ENCODE results near the gene FSHR. TPM values are rescaled to one million over a fixed set of nuclear protein-coding genes. Genes with fewer than 3 reads are reported as not detected.

Gene FSHR, protein sequence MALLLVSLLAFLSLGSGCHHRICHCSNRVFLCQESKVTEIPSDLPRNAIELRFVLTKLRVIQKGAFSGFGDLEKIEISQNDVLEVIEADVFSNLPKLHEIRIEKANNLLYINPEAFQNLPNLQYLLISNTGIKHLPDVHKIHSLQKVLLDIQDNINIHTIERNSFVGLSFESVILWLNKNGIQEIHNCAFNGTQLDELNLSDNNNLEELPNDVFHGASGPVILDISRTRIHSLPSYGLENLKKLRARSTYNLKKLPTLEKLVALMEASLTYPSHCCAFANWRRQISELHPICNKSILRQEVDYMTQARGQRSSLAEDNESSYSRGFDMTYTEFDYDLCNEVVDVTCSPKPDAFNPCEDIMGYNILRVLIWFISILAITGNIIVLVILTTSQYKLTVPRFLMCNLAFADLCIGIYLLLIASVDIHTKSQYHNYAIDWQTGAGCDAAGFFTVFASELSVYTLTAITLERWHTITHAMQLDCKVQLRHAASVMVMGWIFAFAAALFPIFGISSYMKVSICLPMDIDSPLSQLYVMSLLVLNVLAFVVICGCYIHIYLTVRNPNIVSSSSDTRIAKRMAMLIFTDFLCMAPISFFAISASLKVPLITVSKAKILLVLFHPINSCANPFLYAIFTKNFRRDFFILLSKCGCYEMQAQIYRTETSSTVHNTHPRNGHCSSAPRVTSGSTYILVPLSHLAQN
- 0.20 TPM for total RNA-seq
- long read RNA-seq: 0 reads

DNA sequence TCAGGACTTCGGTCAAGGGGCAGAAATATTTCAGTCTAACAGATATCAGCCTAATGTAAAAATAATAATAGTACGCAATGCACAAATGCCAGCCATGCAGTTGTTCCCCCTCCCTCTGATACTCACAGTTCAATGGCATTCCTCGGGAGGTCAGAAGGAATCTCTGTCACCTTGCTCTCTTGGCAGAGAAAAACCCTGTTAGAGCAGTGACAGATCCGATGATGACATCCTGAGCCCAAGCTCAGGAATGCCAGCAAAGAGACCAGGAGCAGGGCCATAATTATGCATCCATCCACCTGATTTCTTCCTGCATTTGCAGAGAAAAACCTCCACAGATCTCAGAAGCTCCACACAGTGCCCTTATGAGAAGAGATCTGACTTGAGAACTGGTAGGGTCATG is at the start of gene FSHR:
Gene FSHR (minus strand): TSS at position 376 of the 400 bp plus-strand sequence. CDS start 98 bp downstream, at position 278.
- intact Hi-C loops (cut with micrococcal nuclease): no loop called here
- no peak for ATAC-seq
- DNase-seq: no peak

DNA sequence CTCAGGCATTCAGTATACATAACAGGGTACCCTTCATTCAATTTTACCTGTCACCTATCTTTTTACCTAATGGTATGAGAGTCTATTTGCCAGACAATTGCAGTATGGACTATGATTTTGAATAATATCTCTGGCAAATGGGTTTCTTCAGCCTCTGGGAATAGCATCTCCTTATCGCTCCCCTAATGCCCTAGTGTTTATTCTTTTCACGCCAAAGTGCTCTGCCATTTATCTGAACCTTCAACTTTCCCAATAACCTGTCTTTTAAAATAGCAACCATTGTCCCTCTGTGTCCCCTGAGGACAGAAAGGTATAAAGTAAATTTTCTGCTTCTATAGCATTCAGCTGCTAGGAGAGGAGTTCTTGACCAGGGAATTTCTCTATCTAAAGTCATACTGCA is 45.0 kb upstream of the FSHR start:
- intact Hi-C loops (cut with micrococcal nuclease): no loop called here
- no peak for DNase-seq
- no peak for ATAC-seq

DNA sequence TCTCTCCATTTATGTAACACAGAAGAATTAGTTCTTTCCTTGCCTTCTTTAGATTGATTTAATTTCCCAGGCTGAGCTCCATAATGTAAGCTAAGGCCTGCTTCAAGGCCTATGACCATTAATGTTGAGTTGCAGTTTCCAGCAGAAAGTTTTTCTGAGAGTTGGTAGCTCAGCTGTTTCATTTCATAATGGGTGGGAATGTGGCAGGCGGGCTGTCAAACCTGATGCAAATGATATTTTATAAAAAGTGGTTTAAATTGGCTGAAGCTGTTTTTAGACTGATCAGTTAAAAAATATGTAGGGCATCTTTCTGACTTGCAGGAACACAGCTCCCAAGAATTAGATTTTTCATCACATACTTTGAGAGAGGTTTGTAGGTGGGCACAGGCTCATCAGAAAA is 40.4 kb upstream of the FSHR start:
- intact Hi-C loops (cut with micrococcal nuclease): no loop called here
- no peak for ATAC-seq
- no peak for DNase-seq

DNA sequence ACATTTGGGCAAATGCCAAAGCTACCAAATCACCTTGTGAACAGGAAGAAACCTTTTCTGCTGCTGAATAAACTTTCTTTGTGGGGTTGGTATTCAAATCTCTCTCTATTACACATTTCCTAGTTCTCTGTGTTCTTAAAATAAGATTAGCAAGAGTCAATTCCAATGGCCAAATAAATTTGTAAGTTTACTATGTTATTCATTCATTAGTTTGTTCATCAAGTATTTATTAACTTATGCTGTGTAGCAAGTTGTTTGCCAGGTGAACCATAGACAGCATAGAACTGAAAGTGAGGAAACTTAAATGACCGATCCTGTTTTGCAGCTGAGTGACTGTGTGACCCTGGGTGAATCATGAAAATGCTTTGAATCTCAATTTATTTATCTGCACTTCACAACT is 37.7 kb upstream of the FSHR start:
- DNase-seq (no peak), ATAC-seq (no peak)
- intact Hi-C loops (cut with micrococcal nuclease): no loop called here

DNA sequence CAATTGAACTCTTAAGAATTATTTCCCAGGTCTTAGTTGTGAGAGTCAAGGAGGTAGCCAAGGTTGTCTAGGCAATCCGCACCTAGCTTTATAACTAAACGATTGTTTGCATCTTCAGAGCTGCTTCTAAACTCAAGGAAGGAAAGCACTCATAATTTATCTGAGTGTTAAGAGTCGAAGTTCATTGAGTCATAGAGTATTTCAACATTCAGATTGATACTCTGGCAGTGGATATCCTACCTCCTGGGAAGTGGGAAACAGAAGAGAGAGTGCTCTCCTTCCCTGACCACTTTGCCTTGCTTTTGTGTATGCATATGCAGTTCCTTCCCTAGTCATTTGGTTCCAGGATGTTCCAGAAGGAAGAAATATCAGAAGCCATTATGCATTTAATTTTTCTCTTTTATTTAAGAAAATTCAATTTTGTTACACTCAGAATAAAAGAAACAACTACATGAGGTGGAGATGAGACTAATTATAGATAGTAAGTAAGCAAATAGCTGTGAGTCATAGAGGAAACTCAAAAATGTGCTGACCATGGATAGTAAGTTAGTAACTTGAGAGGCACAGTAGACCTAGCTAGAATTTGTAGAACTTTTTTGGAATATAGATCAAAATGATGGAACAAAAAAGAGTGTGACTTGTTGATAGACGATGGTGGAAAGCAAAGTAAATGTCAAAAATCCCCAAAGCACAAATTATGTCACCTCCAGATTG is 35.4 kb upstream of the FSHR start:
- ATAC-seq (no peak), DNase-seq (no peak)
- intact Hi-C loops (cut with micrococcal nuclease): no loop called here

DNA sequence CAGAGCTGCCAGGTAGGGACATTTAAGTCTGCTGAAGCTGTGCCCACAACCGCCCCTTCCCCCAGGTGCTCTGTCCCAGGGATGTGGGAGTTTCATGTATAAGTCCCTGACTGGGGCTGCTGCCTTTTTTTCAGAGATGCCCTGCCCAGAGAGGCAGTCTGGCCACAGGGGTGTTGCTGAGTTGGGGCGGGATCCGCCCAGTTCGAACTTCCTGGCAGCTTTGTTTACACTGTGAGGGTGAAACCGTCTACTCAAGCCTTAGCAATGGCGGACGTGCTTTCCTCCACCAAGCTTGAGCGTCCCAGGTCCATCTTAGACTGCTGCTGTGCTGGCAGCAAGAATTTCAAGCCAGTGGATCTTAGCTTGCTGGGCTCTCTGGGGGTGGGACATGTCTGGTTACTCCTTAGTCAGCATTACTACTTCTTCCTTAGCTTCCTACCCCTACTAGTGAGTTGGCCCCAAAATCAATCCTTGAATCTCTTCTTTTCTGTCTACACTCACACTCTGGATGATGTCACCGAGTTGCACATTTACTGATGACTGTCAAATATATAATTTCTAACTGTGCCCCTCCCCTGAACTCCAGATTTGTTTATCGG is 31.8 kb upstream of the FSHR start:
- intact Hi-C loops (cut with micrococcal nuclease): no loop called here
- ATAC-seq (no peak), DNase-seq (no peak)

DNA sequence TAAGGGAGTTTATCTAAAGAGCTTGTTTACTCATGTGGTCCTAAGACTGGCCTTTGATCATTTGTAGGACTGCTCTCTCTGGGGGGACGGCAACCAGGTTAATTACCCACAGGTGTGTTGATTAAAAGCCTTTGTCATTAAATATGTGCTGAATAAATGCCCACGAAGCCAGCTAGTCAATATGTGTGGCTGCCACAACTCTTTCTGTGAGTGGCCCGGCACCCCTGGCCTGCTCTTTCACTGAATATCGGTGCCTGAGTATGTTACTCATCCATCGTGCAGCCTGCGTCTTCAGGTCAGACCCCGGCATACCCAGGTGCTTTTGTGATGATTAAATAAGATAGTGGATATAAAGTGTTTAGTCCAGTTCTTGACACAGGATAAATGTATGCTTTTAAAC is 24.3 kb upstream of the FSHR start:
- ATAC-seq: no peak
- DNase-seq: no peak
- intact Hi-C loops (cut with micrococcal nuclease): no loop called here

DNA sequence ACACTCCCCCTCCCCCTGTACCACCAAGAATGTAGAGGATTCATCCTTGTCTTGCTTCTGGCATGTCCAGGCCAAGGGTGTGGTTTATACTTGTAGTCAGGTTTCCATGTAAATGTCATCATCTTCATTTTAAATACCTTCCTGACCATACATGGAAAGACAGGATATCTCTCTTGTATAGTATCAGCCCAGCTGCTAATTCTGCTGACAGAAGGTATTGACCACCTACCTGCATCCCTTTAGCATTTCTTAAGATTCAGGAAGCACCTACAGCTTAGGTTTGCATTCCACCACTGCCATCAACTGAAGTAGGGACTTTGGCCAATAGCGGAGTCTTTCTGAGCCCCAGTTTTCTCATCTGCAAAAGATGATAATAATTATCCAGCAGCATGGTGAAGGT is 22.9 kb upstream of the FSHR start:
- DNase-seq (no peak), ATAC-seq (no peak)
- intact Hi-C loops (cut with micrococcal nuclease): no loop called here

DNA sequence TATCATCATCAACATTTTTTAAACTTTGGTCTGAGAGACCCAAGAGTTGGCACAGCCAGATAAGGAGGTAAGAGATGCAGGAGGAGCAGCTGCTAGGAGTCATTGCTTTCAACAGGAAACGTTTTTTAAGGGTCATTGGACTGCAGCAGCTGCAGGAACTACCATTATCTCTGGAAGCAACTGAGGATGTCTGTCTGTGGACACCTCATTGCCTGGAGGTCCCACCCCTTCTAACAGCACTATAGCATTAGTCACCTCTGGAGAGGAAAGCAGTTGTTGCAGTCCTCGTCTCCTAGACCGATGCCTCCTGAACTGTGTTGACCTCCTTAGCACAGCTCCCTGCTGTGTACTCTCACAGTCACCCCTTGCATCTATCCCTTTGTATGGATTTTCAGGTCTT is 21.5 kb upstream of the FSHR start:
- DNase-seq (no peak), ATAC-seq (no peak)
- intact Hi-C loops (cut with micrococcal nuclease): no loop called here

DNA sequence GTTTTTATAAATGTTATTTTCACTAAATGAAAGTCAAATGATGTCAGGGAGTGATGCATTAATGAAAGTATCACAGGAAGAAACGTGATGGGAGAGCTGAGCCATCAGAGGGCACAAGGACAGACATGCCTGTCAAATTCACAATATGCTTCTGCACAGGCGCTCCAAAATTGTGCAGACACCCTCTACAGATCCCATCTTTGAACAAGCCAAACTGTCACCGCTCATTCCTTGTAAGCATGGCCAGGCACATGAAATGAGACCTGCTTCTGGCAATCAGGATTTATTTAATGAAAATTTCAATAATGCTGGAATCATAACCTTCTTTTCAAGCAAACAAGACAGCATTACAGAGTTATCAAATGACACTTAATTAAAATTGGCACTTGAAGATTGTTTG is 20.4 kb upstream of the FSHR start:
- intact Hi-C loops (cut with micrococcal nuclease): no loop called here
- DNase-seq (no peak), ATAC-seq (no peak)

DNA sequence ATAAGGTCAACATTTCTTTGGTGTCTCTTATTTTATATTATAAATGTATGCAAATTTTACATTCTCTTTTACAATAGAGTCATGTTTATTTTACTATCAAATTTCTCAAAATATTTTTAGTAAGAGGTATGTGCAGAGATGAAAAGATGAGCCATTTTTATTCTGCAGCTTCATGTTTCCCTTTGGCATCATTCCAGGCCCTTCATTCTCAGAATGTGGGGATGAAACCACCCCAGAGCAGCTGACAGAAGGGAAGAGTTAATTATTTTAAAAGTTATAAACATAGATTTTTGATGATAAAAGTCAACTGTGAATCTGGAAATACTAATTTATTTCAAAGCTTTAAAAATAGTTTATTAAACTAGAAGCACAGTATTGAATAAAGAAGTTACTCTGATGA is 12.8 kb upstream of the FSHR start:
- intact Hi-C loops (cut with micrococcal nuclease): no loop called here
- no peak for DNase-seq
- ATAC-seq: no peak

DNA sequence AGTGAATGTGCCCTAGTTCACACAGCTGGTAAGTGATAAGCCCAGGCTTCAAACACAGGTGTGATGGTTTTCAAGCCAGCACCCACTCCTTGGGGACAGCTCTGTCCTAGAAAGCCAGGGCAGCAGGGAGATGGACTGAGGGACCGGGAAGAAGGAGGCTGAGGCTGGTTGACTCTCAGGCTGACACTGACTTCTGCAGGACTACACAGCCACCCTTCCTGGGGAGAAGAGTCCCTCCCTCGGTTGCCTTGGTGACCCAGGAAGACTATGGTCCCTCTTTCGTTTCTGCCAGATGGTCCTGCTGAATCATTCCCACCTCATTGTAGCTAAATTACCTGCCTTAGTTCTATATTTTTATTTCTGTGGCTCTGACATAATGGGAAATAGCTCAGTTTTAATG is 11.3 kb upstream of the FSHR start:
- ATAC-seq: no peak
- intact Hi-C loops (cut with micrococcal nuclease): no loop called here
- DNase-seq: no peak

DNA sequence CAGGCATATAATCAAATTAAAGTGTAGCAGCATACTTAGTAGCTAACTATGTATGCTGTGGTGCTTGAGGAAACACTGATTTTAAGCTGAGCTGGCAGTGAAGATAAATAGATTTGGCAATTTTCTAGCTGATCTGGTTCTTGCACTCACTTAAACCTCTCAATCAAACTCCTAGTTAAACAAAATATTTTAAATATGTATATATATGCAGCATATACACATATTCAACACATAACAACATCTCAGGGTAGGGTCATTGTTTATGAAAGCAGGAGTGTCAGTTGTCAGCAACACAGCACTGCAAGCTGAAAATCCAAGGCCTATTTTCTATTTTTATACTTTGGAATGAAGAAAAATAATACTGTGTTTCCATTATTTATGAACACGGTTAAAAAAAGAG is 10.4 kb upstream of the FSHR start:
- DNase-seq (no peak), ATAC-seq (no peak)
- intact Hi-C loops (cut with micrococcal nuclease): no loop called here

DNA sequence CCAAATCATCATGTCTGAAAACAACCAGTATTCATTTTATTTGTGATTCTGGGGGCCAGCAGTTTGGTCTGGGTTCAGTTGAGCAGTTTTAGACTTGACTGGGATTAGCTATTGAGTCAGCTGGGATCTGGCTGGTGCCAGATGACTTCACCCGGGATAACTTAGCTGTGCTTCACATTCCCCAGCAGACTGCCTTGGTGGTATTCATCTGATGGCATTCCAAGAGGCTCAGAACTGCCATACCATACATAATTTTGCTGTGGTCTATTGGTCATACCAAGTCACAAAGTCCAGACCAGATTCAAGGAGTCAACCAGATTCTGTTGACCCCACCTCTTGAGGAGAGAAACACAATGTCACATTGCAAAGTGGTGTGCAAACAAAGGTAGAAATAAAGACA is 7.8 kb upstream of the FSHR start:
- intact Hi-C loops (cut with micrococcal nuclease): no loop called here
- no peak for ATAC-seq
- no peak for DNase-seq

DNA sequence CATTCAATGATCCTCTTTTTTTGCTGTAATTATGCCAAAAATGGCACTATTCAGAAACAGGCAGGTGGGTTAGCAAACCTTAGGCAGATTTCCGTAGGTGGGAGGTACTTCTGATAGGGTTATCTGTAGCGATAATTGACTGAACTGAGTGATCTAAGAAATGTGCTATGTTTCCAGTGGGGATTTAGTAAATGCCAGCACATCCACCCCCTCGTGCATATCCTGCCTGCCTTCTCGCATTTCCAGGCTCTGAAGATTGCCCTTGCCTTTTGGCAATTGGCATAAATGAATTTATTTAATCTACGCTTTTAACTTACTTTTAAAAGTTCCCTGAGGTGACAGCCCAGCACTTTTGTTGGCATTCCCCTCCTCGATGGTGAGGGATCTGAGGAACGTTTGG is 576 bp upstream of the FSHR start:
- no peak for ATAC-seq
- DNase-seq: no peak
- intact Hi-C loops (cut with micrococcal nuclease): no loop called here

DNA sequence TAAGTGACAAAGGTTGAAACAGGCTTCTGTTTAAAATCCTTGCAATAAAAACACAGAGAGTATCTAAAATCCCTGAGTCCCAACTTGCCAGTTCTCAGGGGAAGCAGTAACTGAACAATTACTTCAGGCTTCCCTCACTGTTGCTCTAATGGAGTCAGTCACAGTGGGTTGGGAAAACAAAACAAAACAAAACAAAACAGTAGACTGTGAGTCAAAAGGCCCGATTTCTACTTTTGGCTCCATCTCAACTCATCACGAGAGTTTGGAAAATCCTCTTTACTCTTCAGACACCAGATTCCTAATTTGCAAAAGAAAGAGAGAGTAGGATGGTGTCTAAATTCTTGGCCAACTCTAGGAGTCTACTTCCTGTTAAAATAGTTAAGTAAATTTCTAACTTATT is 1.1 kb downstream of the FSHR start:
- ATAC-seq (no peak), DNase-seq (no peak)
- intact Hi-C loops (cut with micrococcal nuclease): no loop called here

DNA sequence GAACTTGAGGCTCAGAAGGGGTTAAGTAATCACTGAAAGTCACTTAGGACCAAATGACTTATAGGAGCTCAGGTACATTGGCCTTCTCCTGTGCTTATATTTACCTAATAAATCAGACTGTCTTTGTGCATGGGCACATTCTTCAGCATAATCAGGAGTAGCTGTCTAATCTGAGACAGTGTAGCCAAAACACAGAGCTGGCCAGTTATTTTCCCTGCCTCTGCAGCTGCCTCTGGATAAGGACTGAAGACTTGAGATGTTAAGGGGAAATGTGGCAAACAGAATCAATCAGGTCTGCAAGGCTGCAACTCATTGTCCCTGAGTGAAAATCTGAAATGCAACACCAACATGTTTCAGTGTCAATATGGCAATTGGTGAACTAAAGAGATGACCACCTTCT is 1.5 kb downstream of the FSHR start:
- ATAC-seq: peak; percentile 35
- no peak for DNase-seq

DNA sequence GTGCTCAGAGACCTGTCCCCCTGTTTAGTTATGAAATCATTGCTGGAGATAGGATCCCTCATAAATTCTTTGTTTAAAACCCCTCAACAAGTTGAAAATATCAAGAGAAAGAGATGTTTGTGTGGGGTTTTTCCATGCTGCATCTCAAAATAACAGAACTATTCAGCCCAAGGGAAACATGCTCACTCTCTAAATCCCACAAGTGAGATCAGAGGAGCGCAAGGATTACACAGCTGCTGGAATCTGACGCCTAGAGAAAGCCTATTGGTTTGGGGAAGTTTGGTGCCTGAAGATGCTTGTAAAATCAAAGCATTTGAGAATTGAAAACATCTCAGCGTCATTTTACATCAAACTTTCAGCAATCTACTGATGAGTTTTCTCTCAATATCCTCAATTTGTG is 7.9 kb downstream of the FSHR start:
- ATAC-seq: peak; percentile 73
- DNase-seq: no peak
- intact Hi-C loops (cut with micrococcal nuclease): no loop called here

More for the DNA sequence above, 1.5 kb downstream of the FSHR start:
- intact Hi-C loops (cut with micrococcal nuclease): no loop called here

DNA sequence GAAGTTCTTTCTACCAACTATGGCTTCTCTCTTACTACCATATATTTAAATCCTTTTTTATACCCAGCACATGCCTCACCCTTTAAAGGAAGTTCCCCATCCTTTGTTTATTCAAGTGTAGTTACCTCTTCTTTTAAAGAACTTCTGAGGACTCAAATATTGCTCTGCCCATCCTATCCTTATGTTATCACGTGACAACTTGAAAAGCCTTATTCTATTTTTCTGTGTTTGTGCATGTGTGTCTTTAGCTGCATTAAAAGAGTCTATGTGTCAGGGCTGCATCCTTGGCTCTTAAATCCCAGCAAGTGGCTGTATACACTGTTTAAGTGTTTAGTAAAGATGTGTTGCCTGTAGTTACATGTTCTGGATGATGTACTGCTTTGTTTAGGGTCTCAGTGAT is 22.5 kb downstream of the FSHR start:
- ATAC-seq (no peak), DNase-seq (no peak)
- intact Hi-C loops (cut with micrococcal nuclease): no loop called here

DNA sequence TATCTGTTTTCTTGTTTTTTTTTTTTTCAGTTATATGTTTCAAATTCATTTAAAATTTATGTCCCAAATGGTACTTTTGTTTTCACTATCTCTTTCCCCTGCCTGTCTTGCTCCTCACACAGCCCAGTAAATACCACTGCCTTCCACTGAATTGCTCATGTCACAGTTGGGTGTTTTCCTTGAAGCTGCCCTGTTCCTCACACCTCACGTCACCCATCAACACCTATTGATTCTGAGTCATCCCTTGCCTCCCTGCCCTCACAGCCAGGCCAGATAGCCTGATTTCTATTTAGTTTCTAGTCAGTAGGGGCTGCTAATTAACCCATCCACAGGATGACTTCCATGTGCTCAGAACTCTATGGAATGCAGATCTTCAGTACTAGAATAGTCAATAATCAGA is 25.3 kb downstream of the FSHR start:
- intact Hi-C loops (cut with micrococcal nuclease): no loop called here
- DNase-seq: no peak
- ATAC-seq: no peak

Data from left ventricle myocardium superior (tissue), 1 donor.